ENCODE measurements around the gene BRINP1. TPM values are rescaled to one million over a fixed set of nuclear protein-coding genes. Genes with fewer than 3 reads are reported as not detected.

Gene BRINP1
- total RNA-seq, 2 donors from 2014 or later, result 1.8 to 4.3 TPM

GRCh38 chr9:119372951-119373350 is 3.7 kb upstream of the BRINP1 start:
- Histone ChIP-seq H3K27me3 (replicated peaks; ENCODE audit: insufficient read depth) (peaks cover 5% of the 10 kb centered on the region), H3K27ac (no peak overlapping the region), H3K4me3 (no peak overlapping the region), H3K36me3 (no peaks in the 10 kb centered on the region), H3K9me3 (no peaks in the 10 kb centered on the region), H3K4me1 (ENCODE audit: control insufficient read depth in 1 of 2, low read depth in 2 of 2) (peaks cover 0 to 12% of the 10 kb centered on the region in 2 donors)
- DNase-seq (ENCODE audit: low spot score) (no peak), ATAC-seq (ENCODE audit: insufficient number of reproducible peaks, low FRiP score, low read depth) (no peak)
- no peak for TF ChIP-seq CTCF (IDR thresholded peaks at IDR 0.05)

GRCh38 chr9:119370816-119371215 is 1.6 kb upstream of the BRINP1 start:
- DNase-seq (ENCODE audit: low spot score) (no peak), ATAC-seq (ENCODE audit: insufficient number of reproducible peaks, low FRiP score, low read depth) (no peak)
- H3K36me3 ChIP-seq, result no peaks in the 10 kb centered on the region
- peaks cover 0 to 12% of the 10 kb centered on the region in 2 donors for H3K4me1 ChIP-seq (ENCODE audit: control insufficient read depth in 1 of 2, low read depth in 2 of 2)
- no peaks in the 10 kb centered on the region for H3K9me3 ChIP-seq
- H3K4me3 ChIP-seq, result no peak overlapping the region
- H3K27me3 ChIP-seq (replicated peaks; ENCODE audit: insufficient read depth), result peaks cover 5% of the 10 kb centered on the region
- no peak for TF ChIP-seq CTCF (IDR thresholded peaks at IDR 0.05)
- no peak overlapping the region for H3K27ac ChIP-seq

- ATAC-seq (ENCODE audit: insufficient number of reproducible peaks, low FRiP score, low read depth), result no peak
- H3K36me3 ChIP-seq, result no peaks in the 10 kb centered on the region
- TF ChIP-seq CTCF (IDR thresholded peaks at IDR 0.05), result no peak
- peaks cover 5% of the 10 kb centered on the region for H3K27me3 ChIP-seq (replicated peaks; ENCODE audit: insufficient read depth)
- no peak for DNase-seq (ENCODE audit: low spot score)
- no peak overlapping the region for H3K27ac ChIP-seq
- peaks cover 0 to 12% of the 10 kb centered on the region in 2 donors for H3K4me1 ChIP-seq (ENCODE audit: control insufficient read depth in 1 of 2, low read depth in 2 of 2)
- H3K9me3 ChIP-seq, result no peaks in the 10 kb centered on the region
- peak overlapping the region; percentile 63 for H3K4me3 ChIP-seq
These were observed 588 bp upstream of the BRINP1 start for GRCh38 chr9:119369680-119370366.

- no peak for TF ChIP-seq CTCF (IDR thresholded peaks at IDR 0.05)
- Histone ChIP-seq H3K27me3 (replicated peaks; ENCODE audit: insufficient read depth) (peaks cover 5% of the 10 kb centered on the region), H3K4me3 (peak overlapping the region; percentile 63), H3K9me3 (no peaks in the 10 kb centered on the region), H3K4me1 (ENCODE audit: control insufficient read depth in 1 of 2, low read depth in 2 of 2) (peaks cover 0 to 12% of the 10 kb centered on the region in 2 donors), H3K27ac (no peak overlapping the region), H3K36me3 (no peaks in the 10 kb centered on the region)
- ATAC-seq (ENCODE audit: insufficient number of reproducible peaks, low FRiP score, low read depth), result no peak
- no peak for DNase-seq (ENCODE audit: low spot score)
These were observed 1.1 kb downstream of the BRINP1 start for GRCh38 chr9:119368179-119368578.

GRCh38 chr9:119367683-119368075 is 1.6 kb downstream of the BRINP1 start:
- no peak overlapping the region for H3K27ac ChIP-seq
- no peak overlapping the region for H3K4me3 ChIP-seq
- no peaks in the 10 kb centered on the region for H3K9me3 ChIP-seq
- H3K27me3 ChIP-seq (replicated peaks; ENCODE audit: insufficient read depth), result peaks cover 5% of the 10 kb centered on the region
- ATAC-seq (ENCODE audit: insufficient number of reproducible peaks, low FRiP score, low read depth) (no peak), DNase-seq (ENCODE audit: low spot score) (no peak)
- TF ChIP-seq CTCF (IDR thresholded peaks at IDR 0.05), result no peak
- H3K36me3 ChIP-seq, result no peaks in the 10 kb centered on the region
- peaks cover 0 to 12% of the 10 kb centered on the region in 2 donors for H3K4me1 ChIP-seq (ENCODE audit: control insufficient read depth in 1 of 2, low read depth in 2 of 2)

Measured in thoracic aorta (tissue), 2 donors.